Ishikawa (cell line): ENCODE results near the gene KIF20B.

Experiments used
- CEBPB ChIP-seq: IDR thresholded peaks from 2 replicates; pipeline ENCODE4 v1.6.1; 2012
- CREB1 ChIP-seq: IDR thresholded peaks from 2 replicates; pipeline ENCODE4 v1.6.1; 2012; ENCODE audit warnings: low read depth
- EGR1 ChIP-seq: IDR thresholded peaks from 2 replicates; pipeline ENCODE4 v1.6.1; 2012
- EP300 ChIP-seq: IDR thresholded peaks from 2 replicates; pipeline ENCODE4 v1.6.1; 2012; ENCODE audit warnings: borderline replicate concordance
- FOXM1 ChIP-seq: IDR thresholded peaks from 2 replicates; pipeline ENCODE4 v1.6.1; 2012; ENCODE audit warnings: low read depth, borderline replicate concordance
- NFIC ChIP-seq: IDR thresholded peaks from 2 replicates; pipeline ENCODE4 v1.6.1; 2012
- RAD21 ChIP-seq: IDR thresholded peaks from 2 replicates; pipeline ENCODE4 v1.6.1; 2012; ENCODE audit warnings: low read depth
- REST ChIP-seq: IDR thresholded peaks from 2 replicates; pipeline ENCODE4 v1.6.1; 2012; ENCODE audit warnings: low read depth, mild to moderate bottlenecking
- TAF1 ChIP-seq: IDR thresholded peaks from 2 replicates; pipeline ENCODE4 v1.6.1; 2012; ENCODE audit warnings: low read depth, mild to moderate bottlenecking
- TCF12 ChIP-seq: IDR thresholded peaks from 2 replicates; pipeline ENCODE4 v1.6.1; 2012; ENCODE audit warnings: low read depth
- TEAD4 ChIP-seq: IDR thresholded peaks from 2 replicates; pipeline ENCODE4 v1.6.1; 2012
- USF1 ChIP-seq: IDR thresholded peaks from 2 replicates; pipeline ENCODE4 v1.6.1; 2012
- YY1 ChIP-seq: IDR thresholded peaks from 2 replicates; pipeline ENCODE4 v1.6.1; 2012; ENCODE audit warnings: low read depth
- ZBTB7A ChIP-seq: IDR thresholded peaks from 2 replicates; pipeline ENCODE4 v1.6.1; 2012; ENCODE audit warnings: low read depth
- TF ChIP-seq, protein P1 (sequence below): IDR thresholded peaks from 2 replicates; pipeline ENCODE4 v1.6.1; 2012

KIF20B gene, protein sequence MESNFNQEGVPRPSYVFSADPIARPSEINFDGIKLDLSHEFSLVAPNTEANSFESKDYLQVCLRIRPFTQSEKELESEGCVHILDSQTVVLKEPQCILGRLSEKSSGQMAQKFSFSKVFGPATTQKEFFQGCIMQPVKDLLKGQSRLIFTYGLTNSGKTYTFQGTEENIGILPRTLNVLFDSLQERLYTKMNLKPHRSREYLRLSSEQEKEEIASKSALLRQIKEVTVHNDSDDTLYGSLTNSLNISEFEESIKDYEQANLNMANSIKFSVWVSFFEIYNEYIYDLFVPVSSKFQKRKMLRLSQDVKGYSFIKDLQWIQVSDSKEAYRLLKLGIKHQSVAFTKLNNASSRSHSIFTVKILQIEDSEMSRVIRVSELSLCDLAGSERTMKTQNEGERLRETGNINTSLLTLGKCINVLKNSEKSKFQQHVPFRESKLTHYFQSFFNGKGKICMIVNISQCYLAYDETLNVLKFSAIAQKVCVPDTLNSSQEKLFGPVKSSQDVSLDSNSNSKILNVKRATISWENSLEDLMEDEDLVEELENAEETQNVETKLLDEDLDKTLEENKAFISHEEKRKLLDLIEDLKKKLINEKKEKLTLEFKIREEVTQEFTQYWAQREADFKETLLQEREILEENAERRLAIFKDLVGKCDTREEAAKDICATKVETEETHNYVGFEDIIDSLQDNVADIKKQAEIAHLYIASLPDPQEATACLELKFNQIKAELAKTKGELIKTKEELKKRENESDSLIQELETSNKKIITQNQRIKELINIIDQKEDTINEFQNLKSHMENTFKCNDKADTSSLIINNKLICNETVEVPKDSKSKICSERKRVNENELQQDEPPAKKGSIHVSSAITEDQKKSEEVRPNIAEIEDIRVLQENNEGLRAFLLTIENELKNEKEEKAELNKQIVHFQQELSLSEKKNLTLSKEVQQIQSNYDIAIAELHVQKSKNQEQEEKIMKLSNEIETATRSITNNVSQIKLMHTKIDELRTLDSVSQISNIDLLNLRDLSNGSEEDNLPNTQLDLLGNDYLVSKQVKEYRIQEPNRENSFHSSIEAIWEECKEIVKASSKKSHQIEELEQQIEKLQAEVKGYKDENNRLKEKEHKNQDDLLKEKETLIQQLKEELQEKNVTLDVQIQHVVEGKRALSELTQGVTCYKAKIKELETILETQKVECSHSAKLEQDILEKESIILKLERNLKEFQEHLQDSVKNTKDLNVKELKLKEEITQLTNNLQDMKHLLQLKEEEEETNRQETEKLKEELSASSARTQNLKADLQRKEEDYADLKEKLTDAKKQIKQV (N-terminal part only)

DNA sequence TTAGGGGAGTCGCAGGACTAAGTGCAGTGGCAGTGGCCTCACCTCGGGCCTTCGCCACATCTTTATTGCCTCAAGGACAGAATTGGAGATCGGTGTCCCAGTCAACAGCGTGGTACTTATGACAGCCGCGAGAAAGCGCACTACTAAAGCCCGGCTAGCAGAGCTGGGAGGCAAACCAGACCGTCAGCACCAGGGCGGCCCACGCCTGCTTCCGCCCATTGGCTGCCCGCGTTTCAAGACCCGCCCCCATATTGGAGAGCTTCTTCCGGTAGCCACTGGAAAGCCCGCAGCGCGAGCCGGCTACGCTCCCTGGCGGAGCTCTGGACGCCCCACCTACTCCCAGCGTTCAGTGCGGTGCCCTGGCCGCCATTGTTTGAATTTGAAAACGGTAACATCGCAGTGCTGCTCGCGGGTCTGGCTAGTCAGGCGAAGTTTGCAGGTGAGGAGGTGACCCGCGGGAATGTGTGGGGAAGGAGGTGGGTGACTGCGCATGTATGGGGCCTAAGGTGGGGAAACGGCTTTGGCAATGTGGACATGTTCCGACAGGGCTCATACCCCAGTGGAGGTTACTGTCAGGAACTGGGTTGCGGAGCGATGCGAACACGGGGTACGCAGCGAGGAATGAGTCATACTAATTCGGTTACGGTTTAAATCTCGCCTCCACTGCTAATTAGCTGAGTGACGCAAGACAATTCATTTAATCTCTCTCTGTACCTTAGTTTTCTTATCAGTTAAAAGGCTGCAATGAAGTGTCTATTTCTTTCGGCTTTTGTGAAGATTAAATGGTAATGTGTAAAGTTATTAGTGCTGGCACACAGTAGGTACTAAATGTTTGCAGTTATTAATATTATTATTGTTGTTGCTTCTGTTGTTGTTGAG, at the start of gene KIF20B:
TSS of gene KIF20B (plus strand) at position 349 of the 879 bp plus-strand sequence. CDS start 3,705 bp downstream, outside the sequence.
- TF ChIP-seq REST, result no peak
- peak; percentile 77 for TF ChIP-seq TCF12
- TF ChIP-seq FOXM1, result peak; percentile 98
- peak; percentile 51 for TF ChIP-seq USF1
- TF ChIP-seq NFIC, result peak; percentile 60; the same call in 1 of the 2 replicates
- TF ChIP-seq YY1, result peak; percentile 95
- TF ChIP-seq EGR1, result no peak
- TF ChIP-seq, protein P1, sequence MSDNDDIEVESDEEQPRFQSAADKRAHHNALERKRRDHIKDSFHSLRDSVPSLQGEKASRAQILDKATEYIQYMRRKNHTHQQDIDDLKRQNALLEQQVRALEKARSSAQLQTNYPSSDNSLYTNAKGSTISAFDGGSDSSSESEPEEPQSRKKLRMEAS, result peak; percentile 95
- TF ChIP-seq CREB1, result no peak
- TF ChIP-seq TEAD4, result peak; percentile 55; the same call in 1 of the 2 replicates
- TF ChIP-seq TAF1, result peak; percentile 92
- no peak for TF ChIP-seq ZBTB7A
- TF ChIP-seq EP300, result no peak
- peak; percentile 46 for TF ChIP-seq RAD21
- peak; percentile 55; the same call in 1 of the 2 replicates for TF ChIP-seq CEBPB

GRCh38 chr10:89651916-89652573, 49.3 kb upstream of the KIF20B start:
- TF ChIP-seq FOXM1 (no peak), NFIC (no peak), TEAD4 (no peak), ZBTB7A (no peak), EGR1 (no peak), REST (no peak), YY1 (no peak), CREB1 (no peak), TAF1 (no peak), CEBPB (no peak), RAD21 (no peak), EP300 (no peak), USF1 (no peak)
- TF ChIP-seq, protein P1, result no peak

DNA sequence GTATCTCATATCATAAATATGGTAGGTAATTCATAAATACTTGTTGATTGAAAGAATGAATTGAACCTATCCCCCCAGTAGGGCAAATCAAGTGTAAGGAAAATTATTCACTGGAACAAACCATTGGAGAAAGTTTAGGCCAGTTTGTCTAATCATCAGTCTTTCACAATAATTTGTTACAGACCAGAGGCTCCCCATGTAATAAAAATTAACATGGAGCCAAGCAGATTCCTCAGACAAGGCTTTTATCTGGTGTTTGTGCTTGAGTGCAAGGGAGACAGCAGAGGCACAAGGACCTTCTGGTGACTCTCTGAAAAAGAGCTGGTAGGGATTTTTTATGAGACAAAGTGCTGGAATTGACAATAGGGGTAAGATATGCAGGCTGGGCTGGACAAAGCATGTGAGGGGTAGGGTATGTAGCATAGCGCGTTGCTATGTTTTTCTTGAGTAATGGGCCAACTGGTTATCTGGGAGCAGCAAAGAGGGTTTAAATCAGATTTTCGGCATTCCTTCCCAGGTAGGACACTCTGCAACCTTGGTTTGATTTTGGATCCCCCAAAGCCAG, 48.5 kb upstream of the KIF20B start:
- TF ChIP-seq ZBTB7A (no peak), NFIC (no peak), CEBPB (no peak), FOXM1 (no peak), YY1 (no peak), TAF1 (no peak), RAD21 (no peak), EP300 (no peak)
- TF ChIP-seq, protein P1, result no peak
